ENCODE results near the gene LAMB2.
A peak's percentile ranks its signal among the peaks of the same experiment; 100 is the strongest.

The LAMB2 gene

DNA sequence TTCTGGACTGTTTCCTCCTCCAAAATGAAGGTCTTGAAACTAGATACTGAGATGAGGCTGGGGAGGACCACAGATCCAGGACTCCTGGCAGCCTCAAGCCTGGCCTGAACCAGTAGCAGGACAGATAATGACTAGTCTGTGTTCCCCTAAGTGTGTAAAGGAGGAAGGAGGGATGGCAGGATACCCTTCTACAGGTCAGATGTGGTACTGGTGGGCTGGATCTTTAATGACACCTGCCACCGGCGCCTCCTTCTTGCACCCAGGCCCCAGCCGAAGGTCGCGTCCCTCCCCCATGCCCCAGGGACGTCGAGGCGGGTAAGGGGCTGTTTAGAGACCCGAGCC is 12.8 kb downstream of the LAMB2 start:
- DNase-seq, result no peak

DNA sequence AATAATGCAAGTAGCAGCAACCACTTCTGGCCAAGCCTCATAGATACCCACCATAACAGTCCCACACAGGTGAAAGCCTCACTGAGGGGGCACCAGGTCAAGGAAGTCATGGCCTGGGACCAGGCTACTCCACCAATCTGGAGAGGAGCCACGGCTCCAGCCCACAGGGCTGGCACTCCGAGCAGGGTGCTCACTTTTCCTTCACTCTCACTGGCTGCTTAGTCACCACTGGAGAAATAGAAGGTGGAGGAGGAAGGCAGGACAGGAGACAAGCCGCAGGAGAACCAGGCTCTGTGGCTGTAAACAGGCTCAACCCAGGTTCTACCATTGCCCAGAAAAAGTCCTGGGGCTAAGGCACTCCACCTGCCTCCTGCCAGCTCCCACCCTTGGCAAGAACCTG is 13.4 kb downstream of the LAMB2 start:
- no peak for DNase-seq

DNA sequence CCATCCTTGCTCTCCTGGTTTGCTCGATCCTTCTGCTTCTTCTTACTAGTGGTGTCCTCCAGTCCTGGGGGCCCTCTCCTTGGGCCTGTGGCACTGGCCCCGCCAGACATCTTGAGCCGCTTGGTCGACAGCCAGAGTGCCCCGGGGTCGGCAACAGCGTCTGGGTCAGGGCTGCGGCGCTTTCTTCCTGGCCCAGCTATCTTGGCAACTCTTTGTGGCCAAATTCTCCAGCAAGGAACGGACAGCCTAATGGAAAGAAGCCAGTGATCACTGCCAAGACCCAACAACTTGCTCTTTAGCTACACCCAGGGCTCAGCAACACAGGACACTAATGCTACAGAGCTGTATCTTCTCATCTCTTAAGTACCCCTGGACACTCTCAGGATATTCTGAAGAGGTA is 13.8 kb downstream of the LAMB2 start:
- no peak for DNase-seq

DNA sequence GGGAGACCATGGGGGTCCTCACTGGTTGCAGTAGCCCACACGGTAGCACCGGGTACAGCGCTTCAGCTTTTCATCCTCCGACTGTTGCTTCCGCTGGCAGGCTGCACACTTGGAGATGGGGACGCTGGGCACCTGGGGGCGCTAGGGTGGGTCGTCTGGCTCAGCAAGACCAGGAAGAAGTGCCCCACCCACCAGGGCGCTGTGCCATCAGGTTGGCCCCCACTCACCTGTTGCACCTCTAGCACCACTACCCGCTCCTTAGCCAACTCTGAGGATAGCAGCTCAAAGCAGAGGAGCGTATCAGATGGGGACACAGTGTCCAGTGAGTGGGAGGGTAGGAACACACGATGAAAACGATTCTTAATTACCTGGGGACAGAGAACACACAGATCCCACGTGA is 20.6 kb downstream of the LAMB2 start:
- no peak for DNase-seq

DNA sequence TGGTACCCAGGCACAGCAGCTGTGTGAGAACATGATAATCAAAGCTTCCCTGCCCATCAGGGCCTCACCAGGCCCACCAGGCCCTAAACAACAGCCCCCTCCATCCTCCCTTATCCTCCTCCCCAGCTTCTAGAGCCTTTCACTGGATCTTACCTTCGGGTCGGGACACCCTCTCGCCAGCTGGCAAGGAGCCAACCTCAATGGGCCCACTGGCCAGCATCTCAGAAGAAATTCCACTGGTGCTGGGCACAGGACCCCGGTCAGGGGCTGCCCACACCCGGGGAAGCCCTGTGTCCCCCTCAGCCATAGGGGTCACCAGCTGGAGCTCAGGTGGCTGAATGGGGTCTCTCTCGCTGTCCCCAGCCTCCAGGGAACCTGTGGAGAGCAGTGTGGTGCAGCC is 21.5 kb downstream of the LAMB2 start:
- no peak for DNase-seq

DNA sequence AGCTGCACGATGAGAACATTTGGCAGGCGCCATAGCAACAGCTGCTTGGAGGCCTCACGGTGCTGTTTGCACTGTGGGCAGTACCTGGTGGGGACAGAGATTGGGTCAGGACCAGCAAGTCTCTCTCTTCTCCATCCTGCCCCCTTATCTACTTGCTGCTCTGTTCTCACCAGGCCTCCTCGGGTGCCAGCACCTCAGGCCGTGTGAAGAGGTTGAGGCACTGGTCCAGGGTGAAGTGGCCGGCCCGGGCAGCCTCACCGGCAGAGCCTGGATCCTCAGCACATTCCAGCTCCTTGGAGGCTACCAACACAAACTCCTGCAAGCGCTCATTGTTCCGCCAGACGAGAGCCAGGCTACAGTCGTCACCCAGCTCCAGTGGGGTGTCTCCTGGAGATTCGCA is 22.1 kb downstream of the LAMB2 start:
- DNase-seq, result no peak

DNA sequence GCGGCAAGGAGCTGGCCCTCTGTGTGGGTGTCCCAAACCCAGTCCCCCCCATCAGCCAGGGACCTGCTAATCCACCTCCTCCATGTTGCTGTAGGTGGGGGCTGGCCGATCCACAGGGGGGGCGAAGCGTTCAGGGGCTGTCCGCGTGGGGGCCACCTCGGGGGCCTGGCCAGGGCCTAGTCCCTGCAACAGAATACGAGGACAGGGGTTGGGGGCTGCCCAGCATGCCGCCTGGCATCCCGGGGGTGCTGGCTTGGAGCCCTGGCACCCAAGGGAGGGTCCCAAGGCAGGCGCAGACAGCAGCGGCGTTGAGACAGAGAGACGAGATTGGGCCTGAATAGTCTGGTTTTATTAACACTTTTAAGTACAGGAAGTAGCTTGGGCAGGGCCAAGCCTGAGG is 24.5 kb downstream of the LAMB2 start:
- DNase-seq, result no peak

DNA sequence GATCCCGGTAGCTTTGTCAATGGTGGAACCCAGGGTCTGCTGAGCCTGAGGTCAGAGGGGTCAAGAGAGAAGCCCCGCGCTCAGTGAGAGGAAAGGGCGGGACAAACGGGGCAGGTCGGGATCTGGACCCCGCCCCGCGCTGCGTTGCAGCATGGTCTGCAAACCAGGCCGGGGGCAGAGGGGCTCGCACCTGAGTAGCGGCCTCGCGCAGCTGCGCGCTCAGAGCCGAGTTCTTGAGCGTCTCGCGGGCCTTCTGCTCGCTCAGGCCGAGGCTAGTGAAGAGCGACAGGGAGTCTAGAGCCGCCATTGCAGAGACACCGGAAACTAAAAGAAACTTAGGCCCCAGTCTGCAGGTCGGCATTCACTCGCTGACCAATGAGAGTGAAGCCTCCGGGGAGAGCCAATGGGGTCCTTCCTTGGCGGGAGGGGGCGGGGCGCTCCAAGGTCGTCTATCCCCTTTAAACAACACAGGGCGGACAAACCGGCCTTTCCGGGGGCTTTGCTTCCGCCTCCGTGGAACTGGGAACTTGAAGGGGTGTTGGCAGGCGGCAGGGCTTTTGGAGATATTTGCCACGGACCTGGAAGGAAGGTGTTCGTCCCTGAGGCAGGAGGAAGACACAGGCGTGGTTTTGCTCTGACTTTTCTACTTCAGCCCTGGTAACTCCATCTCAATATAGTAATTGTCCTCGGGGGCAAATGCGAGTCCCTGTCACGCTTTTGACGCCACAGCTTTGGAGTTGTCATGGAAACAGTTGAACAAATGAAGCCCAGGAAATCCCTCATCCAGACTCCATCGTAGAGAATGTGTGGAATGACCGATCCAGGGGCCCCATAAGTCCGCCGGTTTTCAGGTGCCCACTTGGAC is 28.2 kb downstream of the LAMB2 start, which contains the start of gene QARS1:
QARS1 (minus strand) TSS at position 331 of the 865 bp plus-strand sequence; CDS start at position 307, 24 bp downstream.
- peak; percentile 93 for DNase-seq

DNA sequence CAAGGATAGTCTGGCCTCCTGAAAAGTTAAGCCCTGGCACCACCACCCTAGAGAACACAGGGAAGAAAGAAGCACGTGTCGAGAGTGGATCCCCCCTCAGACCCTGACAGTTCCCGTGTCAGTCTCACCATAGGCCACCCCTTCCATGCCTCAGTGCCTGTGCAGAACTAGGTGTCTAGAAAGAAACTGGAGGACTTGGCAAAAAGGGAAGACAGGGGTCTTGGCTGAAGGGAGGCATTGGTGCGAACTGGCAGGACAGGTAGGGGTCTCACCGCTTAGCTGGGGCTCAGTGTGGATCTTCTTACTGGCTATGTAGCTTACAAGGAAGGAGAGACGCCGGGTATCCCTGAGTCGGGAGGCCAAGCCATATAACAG is 28.8 kb downstream of the LAMB2 start:
- DNase-seq, result no peak

DNA sequence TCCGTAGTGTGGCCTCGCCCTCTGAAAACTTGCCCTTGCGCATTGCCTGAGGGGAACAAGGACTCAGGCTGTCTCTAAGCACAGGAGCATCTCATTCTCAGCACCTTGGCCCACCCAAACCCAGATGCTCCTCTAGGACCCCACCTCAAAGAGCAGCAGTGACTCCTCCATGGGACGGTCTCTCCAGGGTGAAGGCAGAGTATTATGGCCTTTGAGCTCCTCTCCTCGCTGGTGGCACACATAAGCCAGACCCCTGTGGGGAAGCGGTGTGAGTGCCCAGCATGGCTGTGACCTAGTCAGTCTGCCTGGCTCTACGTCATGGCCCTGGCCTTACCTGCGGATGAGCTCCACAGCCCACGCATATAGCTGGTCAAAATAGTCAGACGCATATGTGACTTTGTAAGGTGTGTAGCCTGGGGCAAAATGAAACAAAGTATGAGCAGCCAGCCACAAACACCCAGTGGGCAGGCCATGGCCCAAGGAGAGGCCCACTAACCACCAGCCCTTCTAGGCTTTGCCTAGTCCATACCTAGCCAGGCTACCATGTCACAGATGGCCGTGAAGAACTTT is 32.7 kb downstream of the LAMB2 start:
- no peak for DNase-seq

DNA sequence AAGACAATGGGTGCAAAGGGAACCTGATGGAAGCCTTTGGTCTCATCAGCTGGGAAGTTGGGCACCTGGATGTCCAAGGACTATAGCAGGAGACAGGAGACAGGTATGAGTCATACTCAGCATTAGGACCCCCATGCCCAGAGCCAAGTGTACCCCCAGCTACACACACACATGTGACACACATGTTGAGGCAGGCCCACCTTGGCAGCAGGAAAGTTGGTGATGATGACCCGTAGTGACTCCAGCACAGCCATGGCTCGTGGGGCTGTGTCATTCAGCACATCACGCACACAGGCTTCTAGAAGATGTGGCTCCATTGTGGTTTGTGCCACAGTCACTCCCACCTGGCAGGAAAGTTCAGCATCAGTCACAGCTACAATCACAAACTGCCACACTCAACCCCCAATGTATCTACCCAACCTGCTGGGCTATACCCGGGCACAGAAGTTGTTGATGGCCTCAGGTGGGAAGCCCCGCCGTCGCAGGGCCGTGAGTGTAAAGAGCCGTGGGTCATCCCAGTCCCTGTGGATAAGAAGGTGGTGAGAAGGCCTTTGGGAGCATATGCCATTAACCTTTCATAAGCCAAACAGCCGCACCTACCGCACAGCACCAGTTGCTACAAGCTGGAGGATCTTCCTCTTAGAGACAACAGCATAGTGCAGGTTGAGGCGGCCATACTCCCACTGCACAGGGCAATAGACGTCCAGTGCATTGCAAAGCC is 33.8 kb downstream of the LAMB2 start:
- no peak for DNase-seq

DNA sequence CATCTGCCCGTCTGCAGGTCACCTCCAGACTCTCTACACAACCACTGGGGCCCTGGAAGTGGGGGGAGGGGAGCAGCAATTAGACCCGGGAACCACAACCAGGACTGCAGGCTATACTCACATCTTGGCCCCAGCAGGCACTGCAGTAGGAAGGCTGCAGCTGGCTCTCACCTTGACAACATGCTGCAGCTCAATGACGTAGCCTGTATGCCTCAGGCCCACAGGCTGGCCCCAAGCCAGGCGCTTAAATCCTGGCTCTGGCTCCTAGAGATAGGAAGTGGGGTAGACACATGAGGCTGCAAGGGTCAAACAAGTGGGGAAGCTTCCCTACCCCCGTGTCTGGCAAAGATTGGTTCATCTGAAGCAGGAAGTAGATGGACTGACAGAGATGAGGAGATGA is 34.4 kb downstream of the LAMB2 start:
- DNase-seq, result no peak

DNA sequence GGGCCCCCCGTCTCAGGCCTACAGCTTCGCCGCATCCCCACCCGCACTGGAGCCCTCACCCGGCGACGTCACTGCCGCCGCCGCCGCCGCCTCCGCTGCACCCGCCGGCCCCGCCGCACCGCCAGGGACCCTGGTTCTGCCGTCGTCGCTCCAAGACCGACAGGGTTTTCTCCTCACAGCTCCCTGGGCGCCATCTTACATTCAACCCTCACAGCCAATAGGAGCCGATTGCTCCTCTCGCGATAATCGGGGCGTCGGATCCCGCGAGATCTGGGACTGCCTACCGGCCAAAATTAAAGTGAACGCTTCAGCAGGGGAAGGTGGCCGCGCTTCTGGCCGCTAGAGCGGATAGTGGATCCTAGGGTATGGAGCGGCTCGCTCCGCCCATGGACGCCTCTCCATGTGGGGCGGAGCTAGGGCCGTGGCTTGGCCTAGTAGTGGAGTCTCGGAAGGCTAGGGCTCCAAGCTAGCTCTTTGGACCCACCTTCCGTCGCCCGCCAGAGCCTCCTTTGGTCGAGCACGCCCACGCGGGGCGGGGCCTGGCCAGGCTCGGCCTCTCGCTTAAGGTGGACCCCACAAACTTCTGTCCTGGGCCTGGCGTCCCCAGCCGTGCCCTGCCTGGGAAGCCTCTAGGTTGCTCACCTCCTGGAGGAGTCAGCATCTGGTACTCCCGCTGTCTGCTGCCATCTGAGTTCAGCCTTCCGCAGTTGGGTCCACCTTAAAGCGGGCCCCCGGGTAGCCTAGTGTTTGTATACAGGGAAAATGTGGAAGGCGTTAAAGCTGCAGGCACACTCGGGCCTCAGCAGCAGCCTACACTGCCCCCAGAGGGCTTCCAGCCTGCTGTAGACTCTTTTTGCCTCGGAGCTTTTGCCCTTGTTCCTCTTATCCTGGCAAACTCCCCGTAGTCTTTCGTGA is 38.7 kb downstream of the LAMB2 start, which contains the start of gene QRICH1:
QRICH1 (minus strand) TSS at position 219 of the 915 bp plus-strand sequence. CDS start 17,054 bp downstream, outside the sequence.
- peak; percentile 98 for DNase-seq

DNA sequence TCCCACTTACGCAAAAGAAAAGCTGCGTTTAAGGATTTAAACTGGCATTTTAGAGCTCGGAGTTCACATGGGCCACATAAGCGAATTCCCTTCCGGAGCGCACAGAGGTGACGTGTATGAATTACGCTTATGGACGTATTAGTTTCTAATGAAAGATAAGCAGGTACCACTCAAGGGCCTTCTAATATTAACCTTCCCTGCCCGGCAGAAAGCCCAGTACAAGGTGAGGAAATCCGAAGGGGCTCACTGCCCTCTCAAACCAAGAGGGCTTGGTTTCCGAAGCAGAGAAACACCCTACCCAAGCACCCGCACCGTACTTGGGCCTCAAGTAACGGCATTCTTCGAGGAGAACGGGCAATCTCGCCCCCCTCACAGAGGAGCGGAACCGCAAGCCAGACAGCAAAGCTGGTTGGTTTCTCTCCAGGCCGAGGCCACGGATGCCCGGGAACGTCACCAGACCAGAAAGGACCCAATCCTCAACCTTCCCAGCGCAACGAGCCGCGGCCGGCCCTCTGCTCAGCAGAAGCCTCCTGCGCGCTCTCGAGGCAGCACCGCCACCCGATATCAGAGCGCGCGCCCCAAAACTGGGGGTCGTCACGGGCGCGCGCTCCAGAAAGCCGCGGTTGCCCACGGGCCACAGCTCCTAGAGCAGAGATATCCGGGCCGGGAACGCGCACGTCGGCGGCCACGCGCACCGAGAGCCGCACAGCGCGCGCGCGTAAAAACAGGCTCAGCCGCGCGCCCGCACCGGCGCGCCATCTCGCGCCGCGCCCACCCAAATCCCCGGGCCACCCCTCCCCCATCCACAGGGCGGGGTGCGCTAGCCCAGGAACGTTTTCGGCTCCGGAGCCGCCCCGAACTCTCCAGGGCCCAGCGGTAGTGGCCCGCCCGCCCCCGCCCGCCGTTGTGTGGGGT is 39.7 kb downstream of the LAMB2 start:
- peak; percentile 86 for DNase-seq

DNA sequence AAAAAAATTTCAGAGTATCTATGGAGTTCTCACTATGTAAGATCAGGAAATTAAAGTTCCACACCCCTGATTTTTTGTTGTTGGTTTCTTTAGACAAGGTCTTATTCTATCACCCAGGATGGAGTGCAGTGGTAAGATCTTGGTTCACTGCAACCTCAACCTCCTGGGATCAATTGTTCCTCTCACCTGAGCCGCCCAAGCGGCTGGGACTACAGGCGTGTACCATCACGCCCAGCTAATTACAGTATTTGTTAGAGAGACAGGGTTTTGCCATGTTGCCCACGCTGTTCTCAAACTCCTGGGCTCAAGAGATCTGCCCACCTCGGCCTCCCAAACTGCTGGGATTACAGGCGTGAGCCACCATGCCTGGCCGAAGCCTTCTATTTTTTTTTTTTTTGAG is 51.4 kb downstream of the LAMB2 start:
- no peak for DNase-seq

DNA sequence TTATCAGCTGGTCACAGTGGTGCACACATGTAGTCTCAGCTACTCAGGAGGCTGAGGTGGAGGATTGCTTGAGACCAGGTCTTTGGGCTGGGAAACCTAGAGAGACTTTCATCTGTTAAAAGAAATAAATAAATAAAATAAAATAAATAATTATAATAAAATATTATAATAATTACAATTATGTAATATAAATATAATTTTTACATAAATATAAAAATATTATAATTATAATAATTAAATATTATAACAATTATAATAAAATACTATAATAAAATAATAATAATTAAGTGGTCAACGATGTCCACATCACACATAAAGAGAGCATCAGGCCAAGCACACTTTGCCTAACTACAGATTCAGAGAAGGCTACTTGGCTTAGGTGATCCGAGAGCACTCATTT is 53.6 kb downstream of the LAMB2 start:
- no peak for DNase-seq

DNA sequence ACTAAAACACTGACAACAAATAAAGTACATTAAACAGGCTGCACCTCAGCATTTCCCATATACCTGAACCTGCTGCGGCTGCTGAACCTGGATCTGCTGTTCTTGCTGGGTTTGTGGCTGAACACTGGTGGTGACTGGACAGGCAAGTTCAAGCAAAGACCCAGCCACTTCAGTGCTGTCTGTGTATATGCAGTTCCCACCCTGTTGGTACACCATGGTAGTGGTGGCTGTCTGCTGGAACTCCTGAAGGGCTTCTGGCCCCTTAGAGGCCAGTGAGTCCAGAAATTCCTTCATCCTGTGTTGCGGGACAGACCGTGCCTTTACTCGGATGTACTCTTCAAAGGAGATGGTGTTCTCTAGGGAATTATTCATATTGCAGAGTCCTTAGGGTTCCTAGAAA is 56.2 kb downstream of the LAMB2 start:
- no peak for DNase-seq

DNA sequence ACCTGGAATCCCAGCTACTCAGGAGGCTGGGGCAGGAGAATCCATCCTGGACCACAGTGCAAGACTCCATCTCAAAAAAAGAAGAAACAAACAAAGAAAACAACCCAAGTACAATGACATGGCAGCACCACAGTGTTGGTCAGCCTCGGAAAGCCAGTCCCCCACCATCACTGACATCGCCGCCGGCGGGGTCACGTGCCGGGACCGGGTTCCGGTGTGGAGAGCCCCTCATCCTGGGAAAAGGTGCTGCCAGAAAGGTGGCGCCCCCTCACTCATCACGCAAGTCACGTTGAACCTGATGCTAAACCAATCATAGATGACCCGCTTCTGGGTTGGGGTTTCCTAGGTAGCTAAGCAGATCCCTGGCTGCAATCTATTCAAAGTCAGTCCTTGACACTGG is 56.7 kb downstream of the LAMB2 start:
- DNase-seq, result no peak
